HUES64 (cell line): ENCODE measurements around the gene RYR2.

Experiments
- H3K27ac ChIP-seq: 2 replicates; pipeline ENCODE4 v1.7.0; 2013; ENCODE audit warnings: low read depth, low read length, inconsistent platforms
- H3K27me3 ChIP-seq: 2 replicates; pipeline ENCODE4 v1.6.1; 2013; ENCODE audit warnings: mild to moderate bottlenecking, low read length; ENCODE audit not compliant: insufficient read depth
- H3K36me3 ChIP-seq: 2 replicates; pipeline ENCODE4 v1.6.1; 2013; ENCODE audit warnings: mild to moderate bottlenecking, low read length; ENCODE audit not compliant: insufficient read depth
- H3K4me1 ChIP-seq: 2 replicates; pipeline ENCODE4 v1.6.1; 2013; ENCODE audit warnings: mild to moderate bottlenecking, low read length, moderate library complexity; ENCODE audit not compliant: insufficient read depth
- H3K4me3 ChIP-seq: 2 replicates; pipeline ENCODE4 v1.5.1; 2013; ENCODE audit warnings: mild to moderate bottlenecking, low read length, moderate library complexity
- H3K9ac ChIP-seq: 2 replicates; pipeline ENCODE4 v1.6.1; 2013; ENCODE audit warnings: mild to moderate bottlenecking, low read depth, low read length
- H3K9me3 ChIP-seq: 2 replicates; pipeline ENCODE4 v1.6.1; 2013; ENCODE audit warnings: low read depth, low read length; ENCODE audit not compliant: insufficient read depth
- WGBS: fragments of 150-250, 120-280 bp; methylation state at CpG from one replicate; pipeline ENCODE4 v1.1.7; 2013; ENCODE audit warnings: missing lambda C conversion rate; 5-methylcytosine and 5-hydroxymethylcytosine counted together

The RYR2 gene

GRCh38 chr1:237507005-237507404 lies 465.0 kb downstream of the RYR2 start:
- Histone ChIP-seq H3K4me3 (no peak overlapping the region), H3K4me1 (no peaks in the 10 kb centered on the region), H3K9ac (no peak overlapping the region), H3K36me3 (peaks cover 12% of the 10 kb centered on the region; the same call in 1 of the 2 replicates), H3K27ac (no peak overlapping the region), H3K27me3 (no peaks in the 10 kb centered on the region), H3K9me3 (no peaks in the 10 kb centered on the region)
- WGBS, result 98% methylated on average over 2 of the region's 2 CpGs

GRCh38 chr1:237509748-237510147 lies 467.8 kb downstream of the RYR2 start:
- Histone ChIP-seq H3K4me3 (no peak overlapping the region), H3K4me1 (no peaks in the 10 kb centered on the region), H3K9me3 (no peaks in the 10 kb centered on the region), H3K9ac (no peak overlapping the region), H3K27me3 (no peaks in the 10 kb centered on the region), H3K36me3 (peaks cover 12% of the 10 kb centered on the region; the same call in 1 of the 2 replicates), H3K27ac (no peak overlapping the region)
- WGBS, result 91% methylated on average over 2 of the region's 2 CpGs

GRCh38 chr1:237525102-237525501 lies 483.1 kb downstream of the RYR2 start:
- 91% methylated on average over 3 of the region's 3 CpGs for WGBS
- Histone ChIP-seq H3K27ac (no peak overlapping the region), H3K27me3 (no peaks in the 10 kb centered on the region), H3K4me1 (no peaks in the 10 kb centered on the region), H3K9me3 (no peaks in the 10 kb centered on the region), H3K9ac (no peak overlapping the region), H3K4me3 (no peak overlapping the region), H3K36me3 (no peaks in the 10 kb centered on the region)

- no peaks in the 10 kb centered on the region for H3K36me3 ChIP-seq
- no peak overlapping the region for H3K9ac ChIP-seq
- H3K9me3 ChIP-seq, result no peaks in the 10 kb centered on the region
- H3K27ac ChIP-seq, result no peak overlapping the region
- H3K27me3 ChIP-seq, result no peaks in the 10 kb centered on the region
- no peaks in the 10 kb centered on the region for H3K4me1 ChIP-seq
- no peak overlapping the region for H3K4me3 ChIP-seq
- 94% methylated on average over 3 of the region's 4 CpGs for WGBS
Measured at GRCh38 chr1:237527761-237528160, 485.8 kb downstream of the RYR2 start.

- Histone ChIP-seq H3K4me1 (no peaks in the 10 kb centered on the region), H3K36me3 (no peaks in the 10 kb centered on the region)
Measured at GRCh38 chr1:237528545-237528944, 486.6 kb downstream of the RYR2 start.

GRCh38 chr1:237539055-237539454 lies 497.1 kb downstream of the RYR2 start:
- H3K27ac ChIP-seq, result no peak overlapping the region
- H3K9ac ChIP-seq, result no peak overlapping the region
- no peak overlapping the region for H3K4me3 ChIP-seq
- WGBS, result 100% methylated on average over 2 of the region's 2 CpGs
- H3K27me3 ChIP-seq, result no peaks in the 10 kb centered on the region
- H3K4me1 ChIP-seq, result peaks cover 18% of the 10 kb centered on the region
- no peaks in the 10 kb centered on the region for H3K9me3 ChIP-seq
- H3K36me3 ChIP-seq, result no peaks in the 10 kb centered on the region

More at GRCh38 chr1:237528545-237528944, 486.6 kb downstream of the RYR2 start:
- 90% methylated on average over 2 of the region's 2 CpGs for WGBS
- Histone ChIP-seq H3K9ac (no peak overlapping the region), H3K9me3 (no peaks in the 10 kb centered on the region), H3K27ac (no peak overlapping the region), H3K27me3 (no peaks in the 10 kb centered on the region), H3K4me3 (no peak overlapping the region)

GRCh38 chr1:237542525-237543418 lies 500.8 kb downstream of the RYR2 start:
- no peaks in the 10 kb centered on the region for H3K36me3 ChIP-seq
- H3K27me3 ChIP-seq, result no peaks in the 10 kb centered on the region
- 48% methylated on average over 5 of the region's 5 CpGs for WGBS
- no peak overlapping the region for H3K9ac ChIP-seq
- H3K4me1 ChIP-seq, result peaks cover 21% of the 10 kb centered on the region
- no peak overlapping the region for H3K4me3 ChIP-seq
- peak overlapping the region; percentile 27; the same call in 1 of the 2 replicates for H3K27ac ChIP-seq
- no peaks in the 10 kb centered on the region for H3K9me3 ChIP-seq

GRCh38 chr1:237553078-237553477 lies 511.1 kb downstream of the RYR2 start:
- no peak overlapping the region for H3K9ac ChIP-seq
- 100% methylated on average over 1 of the region's 1 CpG for WGBS
- peaks cover 9% of the 10 kb centered on the region; the same call in 1 of the 2 replicates for H3K36me3 ChIP-seq
- H3K9me3 ChIP-seq, result no peaks in the 10 kb centered on the region
- H3K27ac ChIP-seq, result no peak overlapping the region
- H3K27me3 ChIP-seq, result no peaks in the 10 kb centered on the region
- no peaks in the 10 kb centered on the region for H3K4me1 ChIP-seq
- no peak overlapping the region for H3K4me3 ChIP-seq

GRCh38 chr1:237556911-237557310 lies 514.9 kb downstream of the RYR2 start:
- WGBS, result 91% methylated on average over 2 of the region's 3 CpGs
- Histone ChIP-seq H3K9me3 (no peaks in the 10 kb centered on the region), H3K27ac (no peak overlapping the region), H3K4me3 (no peak overlapping the region), H3K4me1 (no peaks in the 10 kb centered on the region), H3K27me3 (no peaks in the 10 kb centered on the region), H3K36me3 (no peaks in the 10 kb centered on the region), H3K9ac (no peak overlapping the region)

GRCh38 chr1:237562242-237562823 lies 520.3 kb downstream of the RYR2 start:
- WGBS, result 82% methylated on average over 4 of the region's 4 CpGs
- Histone ChIP-seq H3K27ac (no peak overlapping the region), H3K9me3 (no peaks in the 10 kb centered on the region), H3K27me3 (no peaks in the 10 kb centered on the region), H3K4me3 (no peak overlapping the region), H3K4me1 (peaks cover 5% of the 10 kb centered on the region; the same call in 1 of the 2 replicates), H3K36me3 (no peaks in the 10 kb centered on the region), H3K9ac (no peak overlapping the region)

- H3K4me3 ChIP-seq, result no peak overlapping the region
- H3K27ac ChIP-seq, result no peak overlapping the region
- no peaks in the 10 kb centered on the region for H3K9me3 ChIP-seq
- no peaks in the 10 kb centered on the region for H3K27me3 ChIP-seq
- WGBS, result 65% methylated on average over 7 of the region's 7 CpGs
- peaks cover 5% of the 10 kb centered on the region; the same call in 1 of the 2 replicates for H3K4me1 ChIP-seq
- H3K9ac ChIP-seq, result no peak overlapping the region
- no peaks in the 10 kb centered on the region for H3K36me3 ChIP-seq
Measured at GRCh38 chr1:237565236-237565635, 523.3 kb downstream of the RYR2 start.
